ENCODE data around the gene MYO7A.

DNA sequence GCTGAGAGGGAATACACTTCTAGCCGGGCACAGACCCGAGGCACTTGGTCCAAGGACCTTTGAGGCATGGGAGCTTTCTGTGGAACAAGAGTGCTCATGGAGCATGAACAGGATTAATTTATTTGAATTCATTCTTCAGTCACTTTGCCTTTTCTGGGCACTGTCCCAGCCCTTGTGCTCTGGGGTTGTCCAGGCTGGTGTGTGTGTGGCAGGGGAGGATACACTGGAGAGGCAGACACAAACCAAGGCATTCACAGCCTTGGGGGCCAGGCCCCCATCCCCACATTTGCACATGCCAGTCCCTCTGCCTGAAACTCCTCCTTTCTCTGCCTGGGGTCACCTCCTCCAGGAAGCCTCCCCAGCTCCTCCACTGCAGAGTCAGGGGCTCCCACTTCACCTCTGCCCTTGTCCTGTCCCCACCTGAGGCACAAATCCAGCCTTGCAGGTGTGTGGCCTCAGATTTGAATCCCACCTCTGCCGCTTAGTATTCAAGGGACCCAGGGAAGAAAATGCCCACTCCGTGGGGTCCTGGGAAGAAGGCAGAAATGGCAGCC, 55.5 kb downstream of the MYO7A start:
- TF ChIP-seq, protein P1, sequence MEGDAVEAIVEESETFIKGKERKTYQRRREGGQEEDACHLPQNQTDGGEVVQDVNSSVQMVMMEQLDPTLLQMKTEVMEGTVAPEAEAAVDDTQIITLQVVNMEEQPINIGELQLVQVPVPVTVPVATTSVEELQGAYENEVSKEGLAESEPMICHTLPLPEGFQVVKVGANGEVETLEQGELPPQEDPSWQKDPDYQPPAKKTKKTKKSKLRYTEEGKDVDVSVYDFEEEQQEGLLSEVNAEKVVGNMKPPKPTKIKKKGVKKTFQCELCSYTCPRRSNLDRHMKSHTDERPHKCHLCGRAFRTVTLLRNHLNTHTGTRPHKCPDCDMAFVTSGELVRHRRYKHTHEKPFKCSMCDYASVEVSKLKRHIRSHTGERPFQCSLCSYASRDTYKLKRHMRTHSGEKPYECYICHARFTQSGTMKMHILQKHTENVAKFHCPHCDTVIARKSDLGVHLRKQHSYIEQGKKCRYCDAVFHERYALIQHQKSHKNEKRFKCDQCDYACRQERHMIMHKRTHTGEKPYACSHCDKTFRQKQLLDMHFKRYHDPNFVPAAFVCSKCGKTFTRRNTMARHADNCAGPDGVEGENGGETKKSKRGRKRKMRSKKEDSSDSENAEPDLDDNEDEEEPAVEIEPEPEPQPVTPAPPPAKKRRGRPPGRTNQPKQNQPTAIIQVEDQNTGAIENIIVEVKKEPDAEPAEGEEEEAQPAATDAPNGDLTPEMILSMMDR (IDR thresholded peaks at IDR 0.05) = no peak
- TF ChIP-seq POLR2A (IDR thresholded peaks at IDR 0.05) = no peak
- no peak for TF ChIP-seq POLR2AphosphoS5 (IDR thresholded peaks at IDR 0.05)
